T-cell (primary cell): ENCODE data around the gene MOSPD3. TPM values are rescaled to one million over a fixed set of nuclear protein-coding genes. Genes with fewer than 3 reads are reported as not detected.

Source experiments
- ATAC-seq, 4 experiments: fragments of 200-7000 bp in 3 of 4; fragments of 150-1000 bp in 1 of 4; cut with Tn5 transposase; replicated peaks in 1 of 4; 1 replicate in 3 of 4; 2 replicates in 1 of 4; pipeline ENCODE4 v1.10.0; 2021; ENCODE audit warnings: moderate library complexity in 3 of 4, mild to moderate bottlenecking in 2 of 4, moderate number of reproducible peaks in 1 of 4
- CTCF ChIA-PET, 2 donors: fragments of 300-600 bp; sonication (Branson Sonifier 250); formaldehyde crosslinking; loops; one replicate each; lab custom pipeline; 2022; ENCODE audit warnings: antibody characterized with exemption in 2 of 2; lab: Charles Lee
- POLR2A ChIA-PET, 2 donors: fragments of 300-600 bp; sonication (Branson Sonifier 250); formaldehyde crosslinking; loops; one replicate each; lab custom pipeline; 2022; ENCODE audit warnings: antibody characterized with exemption in 2 of 2; lab: Charles Lee
- DNase-seq, 35 experiments: peaks; one replicate each; pipeline versions ENCODE4 v3.0.0 to v3.0.0-alpha.2; 2013 to 2023
- H3K27ac ChIP-seq: one replicate; pipeline ENCODE4 v1.5.1; 2013; ENCODE audit warnings: low read length
- H3K27me3 ChIP-seq, 2 experiments: replicated peaks in 1 of 2; 1 replicate in 1 of 2; 2 replicates in 1 of 2; pipeline versions ENCODE4 v1.6.1 to v1.7.0; 2013; ENCODE audit warnings: low read length in 1 of 2, mixed read lengths in 1 of 2; ENCODE audit not compliant: control insufficient read depth in 2 of 2, insufficient read depth in 2 of 2; ENCODE audit errors: extremely low read depth in 1 of 2
- H3K36me3 ChIP-seq, 2 donors: 1 replicate in 1 of 2; 2 replicates in 1 of 2; pipeline versions ENCODE4 v1.6.1 to v1.7.0; 2013; ENCODE audit warnings: low read length in 1 of 2; ENCODE audit not compliant: control insufficient read depth in 2 of 2, insufficient read depth in 1 of 2; ENCODE audit errors: extremely low read depth in 1 of 2
- H3K4me1 ChIP-seq, 2 experiments: 1 replicate in 1 of 2; 2 replicates in 1 of 2; pipeline versions ENCODE4 v1.6.1 to v1.7.0; 2013; ENCODE audit warnings: low read length in 2 of 2, mixed read lengths in 1 of 2; ENCODE audit not compliant: insufficient read depth in 2 of 2, control insufficient read depth in 1 of 2; ENCODE audit errors: extremely low read depth in 1 of 2
- H3K4me3 ChIP-seq, 2 donors: 1 replicate in 1 of 2; 2 replicates in 1 of 2; pipeline versions ENCODE4 v1.5.1 to v1.7.0; 2013; ENCODE audit warnings: mild to moderate bottlenecking in 2 of 2, low read length in 1 of 2, moderate library complexity in 1 of 2; ENCODE audit not compliant: control insufficient read depth in 1 of 2; ENCODE audit errors: extremely low read depth in 1 of 2
- H3K9me3 ChIP-seq: 2 replicates; pipeline ENCODE4 v1.7.0; 2013
- H3K27ac Mint-ChIP-seq, 2 donors: one replicate each; pipeline ENCODE4 v1.8.0; 2020 to 2021; ENCODE audit warnings: mild to moderate bottlenecking in 2 of 2, mixed read lengths in 2 of 2
- H3K27me3 Mint-ChIP-seq, 2 donors: one replicate each; pipeline ENCODE4 v1.8.0; 2021 to 2022; ENCODE audit warnings: mixed read lengths in 2 of 2
- H3K36me3 Mint-ChIP-seq: one replicate; pipeline ENCODE4 v1.8.0; 2021; ENCODE audit warnings: mixed read lengths
- H3K4me1 Mint-ChIP-seq, 3 donors: one replicate each; pipeline ENCODE4 v1.8.0; 2020 to 2022; ENCODE audit warnings: mixed read lengths in 3 of 3, mild to moderate bottlenecking in 1 of 3
- H3K4me3 Mint-ChIP-seq, 3 donors: one replicate each; pipeline ENCODE4 v1.8.0; 2020 to 2022; ENCODE audit warnings: mild to moderate bottlenecking in 3 of 3, mixed read lengths in 3 of 3, moderate library complexity in 3 of 3
- H3K9me3 Mint-ChIP-seq, 3 donors: one replicate each; pipeline ENCODE4 v1.8.0; 2020 to 2022; ENCODE audit warnings: mixed read lengths in 3 of 3
- WGBS: methylation state at CpG from one replicate; pipeline ENCODE4 v1.1.5; 2013; ENCODE audit warnings: missing lambda C conversion rate; ENCODE audit not compliant: insufficient coverage; 5-methylcytosine and 5-hydroxymethylcytosine counted together
- total RNA-seq, 35 experiments: library from RNA in 6 of 35; stranded (reverse) in 6 of 35; fragments of 120-200 nt in 1 of 35; gene quantifications; one replicate each; pipeline versions ENCODE4 v1.2.1 to v1.2.4 and lab custom pipeline; 2013 to 2026

MOSPD3 gene
- total RNA-seq, 5 donors from 2014 or later (not counting 1 experiment from before 2014, with no cell fraction given), result 10.9 to 19.0 (median 16.3) TPM

GRCh38 chr7:100566018-100566531 is 46.3 kb upstream of the MOSPD3 start:
- no peaks in the 10 kb centered on the region for H3K27me3 Mint-ChIP-seq
- DNase-seq (no peak), ATAC-seq (no peak)
- H3K4me1 Mint-ChIP-seq, result peaks cover 26 to 36% (median 28%) of the 10 kb centered on the region in 3 donors
- H3K27me3 ChIP-seq, result no peaks in the 10 kb centered on the region
- ChIA-PET POLR2A (interaction anchor here in 1 of 2 donors (0.5 kb wide), 1 partner anchor 11 kb away, joined by 7 read pairs; no protein-coding TSS in a partner anchor), CTCF (interaction anchor here in 1 of 2 donors (1.1 kb wide), 2 partner anchors 18 to 24 kb away, joined by 3 to 4 read pairs; no protein-coding TSS in a partner anchor)
- H3K9me3 Mint-ChIP-seq, result no peaks in the 10 kb centered on the region
- peak overlapping the region; percentile 55 to 74 for H3K27ac Mint-ChIP-seq
- H3K4me1 ChIP-seq, result peaks cover 8 to 47% of the 10 kb centered on the region in 2 experiments
- peaks cover 10% of the 10 kb centered on the region for H3K36me3 Mint-ChIP-seq
- H3K36me3 ChIP-seq, result peaks cover 11 to 26% of the 10 kb centered on the region in 2 donors
- 100% methylated on average over 5 of the region's 6 CpGs for WGBS
- H3K9me3 ChIP-seq, result no peaks in the 10 kb centered on the region
- no peak overlapping the region for H3K4me3 ChIP-seq
- no peak overlapping the region for H3K27ac ChIP-seq
- no peak overlapping the region for H3K4me3 Mint-ChIP-seq

GRCh38 chr7:100567031-100567730 is 45.2 kb upstream of the MOSPD3 start:
- Histone ChIP-seq H3K4me3 (no peak overlapping the region), H3K36me3 (peaks cover 9 to 22% of the 10 kb centered on the region in 2 donors), H3K27ac (peak overlapping the region; percentile 39), H3K4me1 (peaks cover 14 to 58% of the 10 kb centered on the region in 2 experiments), H3K9me3 (no peaks in the 10 kb centered on the region), H3K27me3 (no peaks in the 10 kb centered on the region)
- ChIA-PET POLR2A (interaction anchor here in 1 of 2 donors (0.6 kb wide), 1 partner anchor 323 kb away, joined by 3 read pairs; the partner anchor contains the start of gene UFSP1), CTCF (interaction anchor here (0.6 to 1.2 kb wide), 3 partner anchors 17 to 98 kb away, joined by 3 to 6 read pairs (median 6); no protein-coding TSS in a partner anchor)
- Mint-ChIP-seq H3K27me3 (no peaks in the 10 kb centered on the region), H3K4me3 (no peak overlapping the region), H3K27ac (peak overlapping the region; percentile 79 to 84), H3K4me1 (peaks cover 33 to 43% (median 39%) of the 10 kb centered on the region in 3 donors), H3K9me3 (no peaks in the 10 kb centered on the region), H3K36me3 (peaks cover 14% of the 10 kb centered on the region)
- WGBS, result 100% methylated on average over 2 of the region's 12 CpGs
- DNase-seq (no peak), ATAC-seq (no peak)

GRCh38 chr7:100567751-100568175 is 44.6 kb upstream of the MOSPD3 start:
- Mint-ChIP-seq H3K36me3 (peaks cover 10% of the 10 kb centered on the region), H3K27ac (peak overlapping the region; percentile 79 to 84), H3K4me1 (peaks cover 34 to 43% (median 42%) of the 10 kb centered on the region in 3 donors), H3K9me3 (no peaks in the 10 kb centered on the region), H3K4me3 (no peak overlapping the region), H3K27me3 (no peaks in the 10 kb centered on the region)
- no peak for ATAC-seq
- ChIA-PET POLR2A (no interaction called here), CTCF (interaction anchor here in 1 of 2 donors (1.2 kb wide), 1 partner anchor 98 kb away, joined by 6 read pairs; no protein-coding TSS in a partner anchor)
- no peak overlapping the region for H3K4me3 ChIP-seq
- H3K4me1 ChIP-seq, result peaks cover 14 to 64% of the 10 kb centered on the region in 2 experiments
- peak overlapping the region; percentile 39 for H3K27ac ChIP-seq
- DNase-seq, result no peak
- 33% methylated on average over 3 of the region's 3 CpGs for WGBS
- no peaks in the 10 kb centered on the region for H3K27me3 ChIP-seq
- peaks cover 7 to 21% of the 10 kb centered on the region in 2 donors for H3K36me3 ChIP-seq
- H3K9me3 ChIP-seq, result no peaks in the 10 kb centered on the region

GRCh38 chr7:100568176-100568895 is 44.0 kb upstream of the MOSPD3 start:
- 90% methylated on average over 7 of the region's 11 CpGs for WGBS
- H3K4me3 Mint-ChIP-seq, result peak overlapping the region in 1 of 3 donors; percentile 71
- Histone ChIP-seq H3K9me3 (no peaks in the 10 kb centered on the region), H3K27ac (peak overlapping the region; percentile 39), H3K4me3 (no peak overlapping the region), H3K36me3 (peaks cover 6 to 21% of the 10 kb centered on the region in 2 donors), H3K4me1 (peaks cover 14 to 68% of the 10 kb centered on the region in 2 experiments), H3K27me3 (no peaks in the 10 kb centered on the region)
- CTCF ChIA-PET, result interaction anchor here in 1 of 2 donors (0.7 kb wide), 1 partner anchor 18 kb away, joined by 4 read pairs; the partner anchor contains the start of gene FBXO24
- H3K4me1 Mint-ChIP-seq, result peaks cover 34 to 43% (median 42%) of the 10 kb centered on the region in 3 donors
- ATAC-seq, result no peak
- H3K27me3 Mint-ChIP-seq, result no peaks in the 10 kb centered on the region
- H3K9me3 Mint-ChIP-seq, result no peaks in the 10 kb centered on the region
- peak overlapping the region; percentile 84 to 85 for H3K27ac Mint-ChIP-seq
- H3K36me3 Mint-ChIP-seq, result peaks cover 8% of the 10 kb centered on the region
- POLR2A ChIA-PET, result no interaction called here
- DNase-seq, result peak in 1 of 35 experiments; percentile 25

- peaks cover 12 to 23% of the 10 kb centered on the region in 2 donors for H3K36me3 ChIP-seq
- Mint-ChIP-seq H3K9me3 (no peaks in the 10 kb centered on the region), H3K4me1 (peaks cover 28 to 37% (median 36%) of the 10 kb centered on the region in 3 donors), H3K27ac (peak overlapping the region; percentile 81 to 85), H3K36me3 (peaks cover 4% of the 10 kb centered on the region), H3K4me3 (peak overlapping the region; percentile 44 to 71 (median 54)), H3K27me3 (no peaks in the 10 kb centered on the region)
- ATAC-seq, result peak; percentile 22 to 28 (median 26)
- H3K4me1 ChIP-seq, result peaks cover 14 to 63% of the 10 kb centered on the region in 2 experiments
- H3K9me3 ChIP-seq, result no peaks in the 10 kb centered on the region
- H3K27ac ChIP-seq, result peak overlapping the region; percentile 63
- peak in 23 of 35 experiments; percentile 24 to 68 (median 39) for DNase-seq
- ChIA-PET POLR2A (no interaction called here), CTCF (interaction anchor here in 1 of 2 donors (0.7 kb wide), 1 partner anchor 17 kb away, joined by 4 read pairs; the partner anchor contains the start of gene FBXO24)
- WGBS, result 19% methylated on average over 20 of the region's 36 CpGs
- H3K4me3 ChIP-seq, result peak overlapping the region; percentile 36 to 46
- H3K27me3 ChIP-seq, result no peaks in the 10 kb centered on the region
Observed at GRCh38 chr7:100568896-100569844, 43.2 kb upstream of the MOSPD3 start.
